Measurements from ENCODE around the gene BCR. TPM values are rescaled to one million over a fixed set of nuclear protein-coding genes. Genes with fewer than 3 reads are reported as not detected.

BCR gene
- total and polyA plus RNA-seq, 12 donors = 10.9 to 33.4 (median 25.8) TPM

- ATAC-seq = peak in 1 of 8 donors; percentile 22
- Histone ChIP-seq H3K4me1 (peaks cover 2 to 52% (median 37%) of the 10 kb centered on the region in 9 donors), H3K27me3 (no peaks in the 10 kb centered on the region), H3K27ac (no peak overlapping the region), H3K36me3 (peaks cover 0 to 11% (median 0%) of the 10 kb centered on the region in 9 donors), H3K9me3 (no peaks in the 10 kb centered on the region), H3K4me3 (no peak overlapping the region)
- DNase-seq = no peak
- 69 to 70% methylated on average over 6 of the region's 6 CpGs for WGBS, 2 donors
- intact Hi-C loops (cut with DNase I) = no loop called here
- no peak for TF ChIP-seq CTCF (IDR thresholded peaks at IDR 0.05)
Measured at GRCh38 chr22:23210428-23211170, 30.3 kb downstream of the BCR start.

- peaks cover 11 to 58% (median 45%) of the 10 kb centered on the region in 9 donors for H3K4me1 ChIP-seq
- H3K36me3 ChIP-seq = peaks cover 0 to 11% (median 0%) of the 10 kb centered on the region in 9 donors
- whole genome bisulfite sequencing, 2 donors = 96 to 97% methylated on average over 3 of the region's 3 CpGs
- no peaks in the 10 kb centered on the region for H3K27me3 ChIP-seq
- DNase-seq (no peak), ATAC-seq (no peak)
- intact Hi-C loops (cut with DNase I) = no loop called here
- TF ChIP-seq CTCF (IDR thresholded peaks at IDR 0.05) = no peak
- H3K4me3 ChIP-seq = no peak overlapping the region
- no peak overlapping the region for H3K27ac ChIP-seq
- H3K9me3 ChIP-seq = no peaks in the 10 kb centered on the region
Measured at GRCh38 chr22:23211622-23212021, 31.3 kb downstream of the BCR start.

DNA sequence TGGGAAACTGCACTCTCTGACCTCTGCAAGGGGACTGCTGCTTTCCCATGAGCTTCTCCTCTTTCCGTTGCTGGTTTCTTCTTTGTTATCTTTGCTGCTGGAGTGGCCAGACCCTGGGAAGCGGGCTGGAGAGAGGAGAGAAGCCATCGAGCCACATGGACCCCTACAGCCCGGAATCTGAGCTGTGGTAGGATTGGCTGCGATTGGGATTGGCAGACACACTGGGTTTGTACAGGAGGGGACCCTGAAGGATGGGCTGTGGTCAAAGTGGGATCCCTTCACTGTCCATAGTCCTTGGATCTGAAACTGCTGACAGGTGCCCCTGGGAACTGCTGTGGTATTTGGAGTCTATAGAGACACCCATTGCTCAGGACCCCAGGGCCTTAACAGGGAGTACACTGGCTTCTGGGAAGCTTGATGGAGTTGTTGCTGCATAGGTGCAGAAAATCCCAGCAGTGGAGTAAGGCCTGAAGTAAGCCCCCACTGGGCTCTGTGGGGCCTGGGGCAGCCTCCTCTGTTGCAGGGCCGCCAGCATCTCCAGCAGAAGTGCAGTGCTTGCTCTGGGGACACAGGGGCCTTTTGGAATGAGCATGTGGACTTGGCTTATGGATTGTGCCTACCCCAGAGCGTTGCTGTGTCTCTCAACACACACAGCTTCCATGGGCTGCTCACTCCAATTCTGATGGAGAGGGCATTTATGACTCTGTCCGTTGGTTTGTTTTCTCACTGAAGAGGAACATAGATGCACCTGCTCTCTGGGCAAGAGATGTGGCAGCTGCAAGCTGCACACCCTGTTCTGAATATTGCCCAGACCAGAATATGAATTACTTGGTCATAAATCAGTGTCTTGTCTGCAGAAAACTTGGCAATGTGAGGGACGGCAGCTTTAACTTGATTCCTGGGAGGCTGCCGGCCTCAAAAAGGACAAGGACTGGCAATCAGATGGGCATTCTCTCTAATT is 32.0 kb downstream of the BCR start:
- 85 to 86% methylated on average over 10 of the region's 10 CpGs for WGBS, 2 donors
- Histone ChIP-seq H3K36me3 (peaks cover 0 to 11% (median 0%) of the 10 kb centered on the region in 9 donors), H3K27me3 (no peaks in the 10 kb centered on the region), H3K27ac (no peak overlapping the region), H3K4me3 (no peak overlapping the region), H3K4me1 (peaks cover 11 to 65% (median 52%) of the 10 kb centered on the region in 9 donors), H3K9me3 (no peaks in the 10 kb centered on the region)
- no peak for DNase-seq
- no peak for ATAC-seq
- no peak for TF ChIP-seq CTCF (IDR thresholded peaks at IDR 0.05)
- intact Hi-C loops (cut with DNase I) = no loop called here

GRCh38 chr22:23213022-23213555 is 32.8 kb downstream of the BCR start:
- Histone ChIP-seq H3K27ac (no peak overlapping the region), H3K9me3 (no peaks in the 10 kb centered on the region), H3K36me3 (peaks cover 0 to 11% (median 0%) of the 10 kb centered on the region in 9 donors), H3K4me3 (no peak overlapping the region), H3K27me3 (no peaks in the 10 kb centered on the region), H3K4me1 (peaks cover 16 to 73% (median 59%) of the 10 kb centered on the region in 9 donors)
- ATAC-seq = peak in 1 of 8 donors; percentile 11
- TF ChIP-seq CTCF (IDR thresholded peaks at IDR 0.05) = no peak
- 90 to 94% methylated on average over 13 of the region's 13 CpGs for WGBS, 2 donors
- intact Hi-C loops (cut with DNase I) = no loop called here
- no peak for DNase-seq
